HEK293T (cell line): ENCODE results near the gene CLMP.

ENCODE experiments used
- CTCF ChIA-PET: fragments of 350-600 bp; formaldehyde crosslinking; extraction: SDS; loops from one replicate; lab custom pipeline; 2021; ENCODE audit warnings: antibody characterized with exemption, inconsistent platforms; lab: Yijun Ruan, JAX
- POLR2A ChIA-PET: fragments of 350-600 bp; formaldehyde crosslinking; extraction: SDS; loops from one replicate; lab custom pipeline; 2020; ENCODE audit warnings: antibody characterized with exemption, inconsistent platforms; lab: Yijun Ruan, JAX
- DNase-seq: peaks from one replicate; pipeline ENCODE4 v3.0.0; 2012; ENCODE audit warnings: mixed read lengths; ENCODE audit errors: extremely low spot score
- ARNT ChIP-seq: fragments of 450-650 bp; IDR thresholded peaks from 2 replicates; pipeline ENCODE4 v1.6.1; 2017; ENCODE audit warnings: mild to moderate bottlenecking
- BHLHE40 ChIP-seq: fragments of 450-650 bp; IDR thresholded peaks from 2 replicates; pipeline ENCODE4 v1.6.1; 2016; ENCODE audit warnings: mild to moderate bottlenecking, moderate library complexity, borderline replicate concordance
- CTBP1 ChIP-seq: fragments of 450-650 bp; IDR thresholded peaks from 2 replicates; pipeline ENCODE4 v1.6.1; 2016; ENCODE audit warnings: borderline replicate concordance
- ELF4 ChIP-seq: fragments of 450-650 bp; IDR thresholded peaks from 2 replicates; pipeline ENCODE4 v1.6.1; 2017; ENCODE audit warnings: antibody characterized with exemption
- FOXA1 ChIP-seq: fragments of 450-650 bp; IDR thresholded peaks from 2 replicates; pipeline ENCODE4 v1.6.1; 2016; ENCODE audit warnings: mild to moderate bottlenecking
- FOXK2 ChIP-seq: fragments of 450-650 bp; IDR thresholded peaks from 2 replicates; pipeline ENCODE4 v1.6.1; 2016; ENCODE audit warnings: mild to moderate bottlenecking
- FOXM1 ChIP-seq: fragments of 450-650 bp; IDR thresholded peaks from 2 replicates; pipeline ENCODE4 v1.6.1; 2017; ENCODE audit warnings: mild to moderate bottlenecking, borderline replicate concordance
- HDGF ChIP-seq: fragments of 450-650 bp; IDR thresholded peaks from 2 replicates; pipeline ENCODE4 v1.6.1; 2017; ENCODE audit warnings: antibody characterized with exemption, borderline replicate concordance
- L3MBTL2 ChIP-seq: fragments of 450-650 bp; conservative IDR thresholded peaks from 2 replicates; pipeline ENCODE4 v1.6.1; 2016; ENCODE audit warnings: mild to moderate bottlenecking
- LEF1 ChIP-seq: fragments of 450-650 bp; IDR thresholded peaks from 2 replicates; pipeline ENCODE4 v1.6.1; 2017; ENCODE audit warnings: mild to moderate bottlenecking, borderline replicate concordance
- NFRKB ChIP-seq: fragments of 450-650 bp; IDR thresholded peaks from 2 replicates; pipeline ENCODE4 v1.6.1; 2016; ENCODE audit warnings: mild to moderate bottlenecking, moderate library complexity
- PKNOX1 ChIP-seq: fragments of 450-650 bp; IDR thresholded peaks from 2 replicates; pipeline ENCODE4 v1.6.1; 2016
- SP1 ChIP-seq: fragments of 450-650 bp; IDR thresholded peaks from 2 replicates; pipeline ENCODE4 v1.6.1; 2017
- SUZ12 ChIP-seq: fragments of 450-650 bp; IDR thresholded peaks from 2 replicates; pipeline ENCODE4 v1.6.1; 2016; ENCODE audit warnings: mild to moderate bottlenecking
- TARDBP ChIP-seq: fragments of 450-650 bp; IDR thresholded peaks from 2 replicates; pipeline ENCODE4 v1.6.1; 2016
- ZNF384 ChIP-seq: fragments of 450-650 bp; IDR thresholded peaks from 2 replicates; pipeline ENCODE4 v1.6.1; 2016

Gene CLMP

GRCh38 chr11:123183391-123184099, 11.5 kb downstream of the CLMP start:
- POLR2A ChIA-PET: no interaction called here
- TF ChIP-seq FOXK2: no peak
- 0 out of 2 replicates have a peak, but pooled peaks have one; percentile 7 for TF ChIP-seq PKNOX1
- no peak for TF ChIP-seq FOXM1
- TF ChIP-seq BHLHE40: no peak
- TF ChIP-seq SP1: no peak
- no peak for TF ChIP-seq HDGF
- TF ChIP-seq TARDBP: no peak
- no peak for DNase-seq
- CTCF ChIA-PET: no interaction called here

- TF ChIP-seq NFRKB (no peak), ELF4 (no peak), L3MBTL2 (no peak), HDGF (no peak), SUZ12 (no peak), FOXM1 (no peak), CTBP1 (no peak), ARNT (no peak), TARDBP (no peak), PKNOX1 (no peak), BHLHE40 (no peak), FOXK2 (no peak), ZNF384 (no peak), SP1 (no peak), FOXA1 (no peak), LEF1 (no peak)
- no peak for DNase-seq
- ChIA-PET CTCF (interaction anchor here (1.5 kb wide), 1 partner anchor 80 kb away, joined by 4 read pairs; no protein-coding TSS in a partner anchor), POLR2A (no interaction called here)
Observed at GRCh38 chr11:123181767-123182500, 13.1 kb downstream of the CLMP start.

GRCh38 chr11:123181075-123181474, 14.0 kb downstream of the CLMP start:
- ChIA-PET CTCF (interaction anchor here (1.5 kb wide), 1 partner anchor 80 kb away, joined by 4 read pairs; no protein-coding TSS in a partner anchor), POLR2A (no interaction called here)
- no peak for TF ChIP-seq SP1
- no peak for TF ChIP-seq SUZ12
- no peak for TF ChIP-seq L3MBTL2
- no peak for TF ChIP-seq NFRKB
- no peak for TF ChIP-seq LEF1
- no peak for TF ChIP-seq PKNOX1
- TF ChIP-seq ARNT: no peak
- TF ChIP-seq TARDBP: no peak
- TF ChIP-seq CTBP1: no peak
- no peak for TF ChIP-seq ELF4
- no peak for TF ChIP-seq ZNF384
- TF ChIP-seq HDGF: no peak
- no peak for TF ChIP-seq FOXA1
- no peak for TF ChIP-seq FOXM1
- TF ChIP-seq BHLHE40: no peak
- no peak for TF ChIP-seq FOXK2
- no peak for DNase-seq

GRCh38 chr11:123180574-123180973, 14.5 kb downstream of the CLMP start:
- CTCF ChIA-PET: no interaction called here

More at GRCh38 chr11:123180574-123180973, 14.5 kb downstream of the CLMP start:
- DNase-seq: no peak
- POLR2A ChIA-PET: no interaction called here
- TF ChIP-seq FOXM1: no peak
- TF ChIP-seq FOXK2: no peak
- no peak for TF ChIP-seq LEF1
- no peak for TF ChIP-seq ELF4
- no peak for TF ChIP-seq SUZ12
- TF ChIP-seq ARNT: no peak
- no peak for TF ChIP-seq FOXA1
- TF ChIP-seq NFRKB: no peak
- TF ChIP-seq TARDBP: no peak
- no peak for TF ChIP-seq SP1
- TF ChIP-seq HDGF: no peak
- no peak for TF ChIP-seq CTBP1
- TF ChIP-seq L3MBTL2: no peak
- no peak for TF ChIP-seq PKNOX1
- no peak for TF ChIP-seq BHLHE40
- TF ChIP-seq ZNF384: no peak
